ENCODE measurements around the gene ANKRD13C.
"Not testable (repeated sequence)": the region's sequence is repeated elsewhere in the genome, so short reads cannot be mapped to it uniquely, and the experiment has no call there.

ANKRD13C gene

GRCh38 chr1:70358921-70359564 is 4.5 kb upstream of the ANKRD13C start:
- no peak for DNase-seq

- no peak for DNase-seq
These were observed 1.4 kb upstream of the ANKRD13C start for GRCh38 chr1:70355920-70356319.

GRCh38 chr1:70355111-70355407 is 537 bp upstream of the ANKRD13C start:
- no peak for DNase-seq

GRCh38 chr1:70353601-70354331 is 756 bp downstream of the ANKRD13C start:
- DNase-seq = peak; percentile 82

GRCh38 chr1:70353044-70353443 is 1.5 kb downstream of the ANKRD13C start:
- no peak for DNase-seq

GRCh38 chr1:70349799-70350198 is 4.7 kb downstream of the ANKRD13C start:
- DNase-seq = not testable (repeated sequence)

GRCh38 chr1:70348399-70349165 is 5.9 kb downstream of the ANKRD13C start:
- DNase-seq = no peak

GRCh38 chr1:70339644-70340043 is 14.9 kb downstream of the ANKRD13C start:
- not testable (repeated sequence) for DNase-seq

GRCh38 chr1:70336050-70336449 is 18.5 kb downstream of the ANKRD13C start:
- no peak for DNase-seq

- DNase-seq = peak; percentile 21
These were observed 20.1 kb downstream of the ANKRD13C start for GRCh38 chr1:70334436-70334835.

GRCh38 chr1:70333245-70333644 is 21.3 kb downstream of the ANKRD13C start:
- DNase-seq = no peak

- peak; percentile 15 for DNase-seq
These were observed 22.6 kb downstream of the ANKRD13C start for GRCh38 chr1:70331962-70332361.

- DNase-seq = peak; percentile 35
These were observed 27.0 kb downstream of the ANKRD13C start for GRCh38 chr1:70327306-70328076.

GRCh38 chr1:70324683-70325082 is 29.8 kb downstream of the ANKRD13C start:
- DNase-seq = peak; percentile 62

- DNase-seq = peak; percentile 30
These were observed 34.8 kb downstream of the ANKRD13C start for GRCh38 chr1:70319750-70320149.

- no peak for DNase-seq
These were observed 36.3 kb downstream of the ANKRD13C start for GRCh38 chr1:70318191-70318590.

GRCh38 chr1:70317087-70317486 is 37.4 kb downstream of the ANKRD13C start:
- no peak for DNase-seq

- DNase-seq = no peak
These were observed 38.7 kb downstream of the ANKRD13C start for GRCh38 chr1:70315782-70316181.

- DNase-seq = peak; percentile 44
These were observed 39.7 kb downstream of the ANKRD13C start for GRCh38 chr1:70314706-70315304.

- DNase-seq = peak; percentile 60
These were observed 43.2 kb downstream of the ANKRD13C start for GRCh38 chr1:70311369-70311768.

GRCh38 chr1:70299472-70299871 is 55.0 kb downstream of the ANKRD13C start:
- no peak for DNase-seq

- no peak for DNase-seq
These were observed 58.8 kb downstream of the ANKRD13C start for GRCh38 chr1:70295749-70296148.
